Fibroblast of villous mesenchyme (primary cell): Measurements from ENCODE around the gene SIRT2. TPM values are rescaled to one million over a fixed set of nuclear protein-coding genes. Genes with fewer than 3 reads are reported as not detected.
"Not testable (repeated sequence)": the region's sequence is repeated elsewhere in the genome, so short reads cannot be mapped to it uniquely, and the experiment has no call there.

Experiments used
- DNase-seq: peaks from one replicate; pipeline ENCODE4 v3.0.0-alpha.2; 2010; ENCODE audit warnings: low read depth
- H3K4me3 ChIP-seq: 2 replicates; pipeline ENCODE4 v1.5.1; 2011; ENCODE audit warnings: low read depth, mild to moderate bottlenecking, low read length
- CTCF ChIP-seq: IDR thresholded peaks from 2 replicates; pipeline ENCODE4 v1.5.1; 2012; ENCODE audit warnings: low read depth, mild to moderate bottlenecking, low read length; ENCODE audit not compliant: insufficient read depth
- total RNA-seq: library from RNA; depleted of rRNA; stranded (reverse); fragments of >200 nt; gene quantifications from 2 replicates; pipeline ENCODE4 v1.2.3, GENCODE V29; 2012

The SIRT2 gene
- total RNA-seq, 1 donor, result 45.3 TPM

GRCh38 chr19:38830039-38830733 is 69.2 kb downstream of the SIRT2 start:
- TF ChIP-seq CTCF, result no peak
- DNase-seq, result peak; percentile 66
- H3K4me3 ChIP-seq, result peak overlapping the region; percentile 70

- H3K4me3 ChIP-seq, result not testable (repeated sequence)
- DNase-seq, result peak; percentile 79
Observed at GRCh38 chr19:38829203-38829602, 70.2 kb downstream of the SIRT2 start.

Other genes starting within 250 kb of the SIRT2 start
- 0.86 TPM in 1 of 2 replicates, not detected in the other for gene CAPN12, start 155.1 kb downstream of the SIRT2 start, total RNA-seq
- not detected in 2 replicates for gene LGALS7, start 126.1 kb downstream of the SIRT2 start, total RNA-seq
- gene LGALS7B, start 110.4 kb downstream of the SIRT2 start, total RNA-seq, result not detected in 2 replicates
- gene LGALS4, start 86.7 kb downstream of the SIRT2 start, total RNA-seq, result 0.43 TPM in 1 of 2 replicates, not detected in the other
- 29.4 and 30.9 TPM in 2 replicates for gene ECH1, start 67.8 kb downstream of the SIRT2 start, total RNA-seq
- gene HNRNPL, start 49.6 kb downstream of the SIRT2 start, total RNA-seq, result 223 and 268 TPM in 2 replicates
- 1.3 TPM in 2 replicates for gene RINL, start 21.3 kb downstream of the SIRT2 start, total RNA-seq
- 7.3 and 13.9 TPM in 2 replicates for gene NFKBIB, start 351 bp upstream of the SIRT2 start, total RNA-seq
- not detected in 2 replicates for gene CCER2, start 12.6 kb upstream of the SIRT2 start, total RNA-seq
- 19.0 and 23.8 TPM in 2 replicates for gene SARS2, start 31.1 kb upstream of the SIRT2 start, total RNA-seq
- gene MRPS12, start 31.3 kb upstream of the SIRT2 start, total RNA-seq, result 24.6 and 38.7 TPM in 2 replicates
- 19.9 and 29.0 TPM in 2 replicates for gene FBXO17, start 76.1 kb upstream of the SIRT2 start, total RNA-seq
- gene FBXO27, start 132.9 kb upstream of the SIRT2 start, total RNA-seq, result 2.9 and 4.7 TPM in 2 replicates
- not detected in 2 replicates for gene ACP7, start 184.8 kb upstream of the SIRT2 start, total RNA-seq
- gene PAK4, start 226.2 kb upstream of the SIRT2 start, total RNA-seq, result 6.8 and 9.5 TPM in 2 replicates